ENCODE results near the gene AZIN2.
A peak's percentile ranks its signal among the peaks of the same experiment; 100 is the strongest.

Gene AZIN2

GRCh38 chr1:33056426-33056825 is 24.5 kb upstream of the AZIN2 start:
- Histone ChIP-seq H3K9ac (ENCODE audit: low read depth, low read length) (no peak overlapping the region), H2AFZ (ENCODE audit: low read depth, low read length) (no peak overlapping the region), H3K9me3 (ENCODE audit: insufficient read depth, low read length, severe bottlenecking) (no peaks in the 10 kb centered on the region), H3K27ac (ENCODE audit: low read length) (no peak overlapping the region), H3K4me3 (ENCODE audit: low read depth in 1 of 2, low read length in 2 of 2) (no peak overlapping the region), H3K79me2 (ENCODE audit: insufficient read depth, low read length) (no peaks in the 10 kb centered on the region), H3K27me3 (ENCODE audit: insufficient read depth, low read length, poor library complexity) (no peaks in the 10 kb centered on the region), H3K4me1 (ENCODE audit: insufficient read depth, low read length) (peaks cover 5% of the 10 kb centered on the region; the same call in 1 of the 2 replicates), H4K20me1 (ENCODE audit: insufficient read depth, low read length) (no peaks in the 10 kb centered on the region), H3K4me2 (ENCODE audit: insufficient read depth, low read length) (no peak overlapping the region), H3K36me3 (ENCODE audit: insufficient read depth, low read length) (no peaks in the 10 kb centered on the region)
- DNase-seq (peak; percentile 70), ATAC-seq (ENCODE audit: insufficient read depth, low read depth) (peak; percentile 78)
- TF ChIP-seq, protein P1, sequence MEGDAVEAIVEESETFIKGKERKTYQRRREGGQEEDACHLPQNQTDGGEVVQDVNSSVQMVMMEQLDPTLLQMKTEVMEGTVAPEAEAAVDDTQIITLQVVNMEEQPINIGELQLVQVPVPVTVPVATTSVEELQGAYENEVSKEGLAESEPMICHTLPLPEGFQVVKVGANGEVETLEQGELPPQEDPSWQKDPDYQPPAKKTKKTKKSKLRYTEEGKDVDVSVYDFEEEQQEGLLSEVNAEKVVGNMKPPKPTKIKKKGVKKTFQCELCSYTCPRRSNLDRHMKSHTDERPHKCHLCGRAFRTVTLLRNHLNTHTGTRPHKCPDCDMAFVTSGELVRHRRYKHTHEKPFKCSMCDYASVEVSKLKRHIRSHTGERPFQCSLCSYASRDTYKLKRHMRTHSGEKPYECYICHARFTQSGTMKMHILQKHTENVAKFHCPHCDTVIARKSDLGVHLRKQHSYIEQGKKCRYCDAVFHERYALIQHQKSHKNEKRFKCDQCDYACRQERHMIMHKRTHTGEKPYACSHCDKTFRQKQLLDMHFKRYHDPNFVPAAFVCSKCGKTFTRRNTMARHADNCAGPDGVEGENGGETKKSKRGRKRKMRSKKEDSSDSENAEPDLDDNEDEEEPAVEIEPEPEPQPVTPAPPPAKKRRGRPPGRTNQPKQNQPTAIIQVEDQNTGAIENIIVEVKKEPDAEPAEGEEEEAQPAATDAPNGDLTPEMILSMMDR (IDR thresholded peaks at IDR 0.05; ENCODE audit: borderline replicate concordance, extremely low read depth, low read length, poor library complexity, severe bottlenecking) = no peak
- TF ChIP-seq EZH2 (IDR thresholded peaks at IDR 0.05; ENCODE audit: borderline replicate concordance, low read depth, low read length, severe bottlenecking) = no peak

GRCh38 chr1:33057095-33057494 is 23.9 kb upstream of the AZIN2 start:
- TF ChIP-seq EZH2 (IDR thresholded peaks at IDR 0.05; ENCODE audit: borderline replicate concordance, low read depth, low read length, severe bottlenecking) = no peak
- TF ChIP-seq, protein P1 (IDR thresholded peaks at IDR 0.05; ENCODE audit: borderline replicate concordance, extremely low read depth, low read length, poor library complexity, severe bottlenecking) = no peak
- H3K79me2 ChIP-seq (ENCODE audit: insufficient read depth, low read length) = no peaks in the 10 kb centered on the region
- H3K4me3 ChIP-seq (ENCODE audit: low read depth in 1 of 2, low read length in 2 of 2) = no peak overlapping the region
- no peaks in the 10 kb centered on the region for H4K20me1 ChIP-seq (ENCODE audit: insufficient read depth, low read length)
- H2AFZ ChIP-seq (ENCODE audit: low read depth, low read length) = no peak overlapping the region
- no peaks in the 10 kb centered on the region for H3K36me3 ChIP-seq (ENCODE audit: insufficient read depth, low read length)
- no peaks in the 10 kb centered on the region for H3K9me3 ChIP-seq (ENCODE audit: insufficient read depth, low read length, severe bottlenecking)
- DNase-seq = no peak
- no peak overlapping the region for H3K9ac ChIP-seq (ENCODE audit: low read depth, low read length)
- H3K27ac ChIP-seq (ENCODE audit: low read length) = no peak overlapping the region
- H3K27me3 ChIP-seq (ENCODE audit: insufficient read depth, low read length, poor library complexity) = no peaks in the 10 kb centered on the region
- 0 out of 3 replicates have a peak, but pooled peaks have one; percentile 21 for ATAC-seq (ENCODE audit: insufficient read depth, low read depth)
- peaks cover 5% of the 10 kb centered on the region; the same call in 1 of the 2 replicates for H3K4me1 ChIP-seq (ENCODE audit: insufficient read depth, low read length)
- H3K4me2 ChIP-seq (ENCODE audit: insufficient read depth, low read length) = no peak overlapping the region

GRCh38 chr1:33060579-33061083 is 20.3 kb upstream of the AZIN2 start:
- TF ChIP-seq EZH2 (IDR thresholded peaks at IDR 0.05; ENCODE audit: borderline replicate concordance, low read depth, low read length, severe bottlenecking) = no peak
- TF ChIP-seq, protein P1 (IDR thresholded peaks at IDR 0.05; ENCODE audit: borderline replicate concordance, extremely low read depth, low read length, poor library complexity, severe bottlenecking) = no peak
- H4K20me1 ChIP-seq (ENCODE audit: insufficient read depth, low read length) = no peaks in the 10 kb centered on the region
- ATAC-seq (ENCODE audit: insufficient read depth, low read depth) (no peak), DNase-seq (no peak)
- H3K79me2 ChIP-seq (ENCODE audit: insufficient read depth, low read length) = no peaks in the 10 kb centered on the region
- H3K36me3 ChIP-seq (ENCODE audit: insufficient read depth, low read length) = no peaks in the 10 kb centered on the region
- H3K9ac ChIP-seq (ENCODE audit: low read depth, low read length) = no peak overlapping the region
- peaks cover 5% of the 10 kb centered on the region; the same call in 1 of the 2 replicates for H3K4me1 ChIP-seq (ENCODE audit: insufficient read depth, low read length)
- H3K9me3 ChIP-seq (ENCODE audit: insufficient read depth, low read length, severe bottlenecking) = peaks cover 19% of the 10 kb centered on the region
- H2AFZ ChIP-seq (ENCODE audit: low read depth, low read length) = no peak overlapping the region
- H3K4me3 ChIP-seq (ENCODE audit: low read depth in 1 of 2, low read length in 2 of 2) = no peak overlapping the region
- no peak overlapping the region for H3K27ac ChIP-seq (ENCODE audit: low read length)
- no peaks in the 10 kb centered on the region for H3K27me3 ChIP-seq (ENCODE audit: insufficient read depth, low read length, poor library complexity)
- no peak overlapping the region for H3K4me2 ChIP-seq (ENCODE audit: insufficient read depth, low read length)
